Stimulated activated naive B cell treated with anti-CD40 and anti-IgM and Interleukin-4, amounts not matched to agents 10 μg/mL and 1 μg/mL and 100 μg/mL, for 72 hours (primary cell): Measurements from ENCODE around the gene IL2RA.

Experiments used
- ATAC-seq, 2 donors: fragments of 150-1000 bp; cut with Tn5 transposase; replicated peaks; 2 replicates each; pipeline ENCODE4 v1.10.0; 2021; ENCODE audit warnings: moderate library complexity in 1 of 2
- DNase-seq: peaks from one replicate; pipeline ENCODE4 v3.0.0; 2021
- H3K27ac Mint-ChIP-seq: one replicate; pipeline ENCODE4 v1.8.0; 2022; ENCODE audit warnings: mild to moderate bottlenecking, mixed read lengths
- H3K27me3 Mint-ChIP-seq, 2 donors: one replicate each; pipeline ENCODE4 v1.8.0; 2022; ENCODE audit warnings: mixed read lengths in 2 of 2
- H3K36me3 Mint-ChIP-seq, 2 donors: one replicate each; pipeline ENCODE4 v1.8.0; 2022; ENCODE audit warnings: mixed read lengths in 2 of 2, mild to moderate bottlenecking in 1 of 2
- H3K4me1 Mint-ChIP-seq, 2 donors: one replicate each; pipeline ENCODE4 v1.8.0; 2022; ENCODE audit warnings: mixed read lengths in 2 of 2, mild to moderate bottlenecking in 1 of 2
- H3K4me3 Mint-ChIP-seq, 2 donors: one replicate each; pipeline ENCODE4 v1.8.0; 2022; ENCODE audit warnings: mild to moderate bottlenecking in 2 of 2, mixed read lengths in 2 of 2, moderate library complexity in 1 of 2
- H3K9me3 Mint-ChIP-seq, 2 donors: one replicate each; pipeline ENCODE4 v1.8.0; 2022; ENCODE audit warnings: mixed read lengths in 2 of 2, mild to moderate bottlenecking in 1 of 2

IL2RA gene

DNA sequence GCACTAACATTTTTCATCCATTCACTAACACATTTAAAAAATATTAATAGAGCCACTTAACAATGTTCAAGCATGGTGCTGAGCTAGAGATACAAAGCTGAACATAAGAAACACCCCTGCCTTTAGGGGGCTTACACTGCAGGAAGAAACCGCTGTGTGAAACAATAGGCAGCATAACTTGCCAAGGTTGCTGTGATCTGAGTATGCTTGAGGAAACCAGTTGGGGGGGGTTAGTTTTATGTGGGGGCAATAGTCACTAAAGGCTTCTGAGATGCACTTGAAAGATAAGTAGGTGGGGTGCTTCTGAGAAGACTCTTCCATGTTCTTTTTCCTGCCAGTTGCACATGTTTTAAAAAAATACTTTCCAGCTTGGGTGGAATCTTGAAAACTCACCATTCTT lies 29.5 kb upstream of the IL2RA start:
- ATAC-seq, result no peak

DNA sequence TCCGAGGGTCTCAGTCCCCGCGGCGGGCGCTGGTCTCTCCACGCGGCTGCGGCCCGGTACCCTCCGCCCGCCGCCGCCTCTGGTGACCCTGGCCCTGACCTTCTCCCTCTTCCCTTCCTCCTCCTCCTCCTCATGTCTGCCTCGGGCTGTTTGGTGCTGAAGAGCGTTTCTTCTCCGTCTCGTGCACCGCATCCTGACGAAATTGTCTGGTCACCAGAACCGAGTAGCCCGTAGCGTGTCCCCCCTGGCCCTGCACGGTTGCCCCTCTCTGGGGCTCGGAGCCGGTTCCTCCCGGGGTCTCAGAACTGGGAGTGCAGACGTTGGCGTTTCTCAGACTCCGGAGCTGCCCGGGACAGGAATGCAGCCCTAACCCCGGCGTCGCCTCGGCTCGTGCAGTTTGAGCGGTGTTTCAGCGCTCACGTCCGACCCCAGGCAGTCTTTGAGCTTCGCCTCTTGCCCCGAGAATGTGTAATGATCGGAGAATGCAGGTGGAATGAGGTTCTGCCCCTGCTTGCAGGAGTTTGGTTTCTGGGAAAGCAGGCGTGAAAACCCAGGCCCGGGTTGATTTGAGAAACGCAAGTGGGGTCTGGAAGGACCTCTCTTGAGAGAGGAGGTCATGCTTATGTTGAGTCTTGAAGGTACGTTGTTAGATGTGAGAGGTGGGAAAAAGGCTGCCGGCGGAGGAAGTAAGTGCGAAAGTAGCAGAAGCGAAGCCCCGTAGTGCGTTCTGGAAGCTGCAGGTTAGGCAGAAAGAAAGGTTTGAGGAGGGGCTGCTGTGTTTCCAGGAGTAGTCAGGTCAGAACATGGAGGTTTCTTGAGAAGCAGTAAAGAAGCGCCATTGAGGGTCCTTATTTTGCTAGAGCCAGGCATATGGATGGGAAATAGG lies 27.4 kb upstream of the IL2RA start:
- no peaks in the 10 kb centered on the region for H3K9me3 Mint-ChIP-seq
- H3K36me3 Mint-ChIP-seq, result peaks cover 11 to 12% of the 10 kb centered on the region in 2 donors
- H3K27ac Mint-ChIP-seq, result peak overlapping the region; percentile 87
- peak overlapping the region; percentile 90 to 95 for H3K4me3 Mint-ChIP-seq
- ATAC-seq (peak in 1 of 2 donors; percentile 6), DNase-seq (peak; percentile 12)
- peaks cover 40 to 80% of the 10 kb centered on the region in 2 donors for H3K4me1 Mint-ChIP-seq
- H3K27me3 Mint-ChIP-seq, result no peaks in the 10 kb centered on the region

More for the DNA sequence above, 29.5 kb upstream of the IL2RA start:
- Mint-ChIP-seq H3K27ac (no peak overlapping the region), H3K4me1 (peaks cover 41 to 78% of the 10 kb centered on the region in 2 donors), H3K4me3 (no peak overlapping the region), H3K9me3 (no peaks in the 10 kb centered on the region), H3K36me3 (peaks cover 13 to 19% of the 10 kb centered on the region in 2 donors), H3K27me3 (no peaks in the 10 kb centered on the region)
- DNase-seq, result no peak

DNA sequence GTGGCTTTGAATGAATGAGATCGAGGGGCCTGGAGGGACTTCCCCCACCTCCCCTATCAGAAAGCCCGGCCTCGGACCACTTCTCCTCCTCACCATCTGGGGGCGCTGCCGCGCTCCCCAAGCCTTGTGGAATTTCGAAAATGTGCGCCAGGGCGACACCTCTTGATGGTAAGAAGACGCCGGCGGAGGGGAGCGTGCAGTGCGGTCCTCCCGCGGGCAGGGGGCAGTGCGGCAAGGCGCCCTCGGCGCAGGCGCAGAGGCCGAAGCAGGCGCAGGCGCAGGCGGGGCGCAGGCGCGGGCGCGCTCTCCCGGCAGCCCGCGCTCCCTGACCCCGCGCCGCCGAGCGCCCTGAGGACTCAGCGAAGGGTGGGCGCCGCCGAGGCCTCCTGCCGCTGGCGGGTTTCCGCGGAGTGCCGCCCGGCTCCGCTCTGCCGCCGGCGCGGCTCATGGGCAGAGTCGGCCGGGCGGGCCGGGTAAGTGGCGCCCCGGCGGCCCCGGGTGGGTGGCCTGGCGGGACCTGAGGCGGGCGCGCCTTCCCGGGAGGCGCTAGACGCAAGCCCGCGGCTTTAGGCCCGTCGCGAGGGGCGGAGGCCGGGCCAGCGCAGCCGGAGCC lies 26.7 kb upstream of the IL2RA start, which contains the start of gene RBM17:
RBM17 (plus strand) TSS at position 314 of the 613 bp plus-strand sequence. CDS start 8,032 bp downstream, outside the sequence.
- DNase-seq, result peak; percentile 97

DNA sequence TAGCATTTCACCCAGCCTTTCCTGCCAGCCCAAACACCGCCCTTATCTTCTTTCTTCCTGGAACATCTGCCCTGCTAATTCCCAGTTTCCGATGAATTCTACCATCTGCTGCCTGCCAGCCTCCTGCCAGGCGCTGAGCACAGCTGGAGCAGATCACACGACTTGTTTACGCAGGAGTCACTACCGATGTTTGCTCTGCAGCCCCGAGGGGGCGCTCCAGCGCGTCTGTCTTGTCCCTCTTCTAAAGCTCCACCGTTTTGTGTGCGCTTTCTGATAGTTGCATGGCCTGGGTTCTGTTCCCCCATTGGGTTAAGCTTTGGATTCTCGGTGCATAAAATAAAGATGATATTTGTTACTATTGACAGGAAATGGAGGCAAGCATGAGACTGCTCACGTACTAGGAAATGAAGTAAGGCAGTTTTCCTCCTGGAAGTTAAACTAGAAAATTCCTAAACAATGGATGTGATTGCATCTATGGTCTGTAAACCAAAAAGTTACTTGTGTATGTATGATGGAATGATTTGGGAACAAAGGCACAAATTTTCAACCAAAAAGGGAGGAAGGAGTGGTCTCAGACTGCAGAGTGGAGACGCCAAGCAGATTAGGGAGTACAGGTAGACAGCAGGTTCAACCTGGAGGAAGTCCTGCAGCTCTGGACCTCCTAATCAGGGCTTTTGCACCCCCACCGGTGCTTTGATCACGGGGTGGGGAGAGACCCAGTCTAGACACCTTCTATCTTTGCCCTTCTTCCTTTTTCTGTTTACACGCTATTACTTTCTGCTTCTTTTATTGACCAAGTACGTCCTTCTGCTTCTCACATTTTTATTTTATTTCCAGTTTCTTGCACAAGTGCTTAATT lies 24.4 kb upstream of the IL2RA start:
- Mint-ChIP-seq H3K27me3 (no peaks in the 10 kb centered on the region), H3K4me3 (peak overlapping the region; percentile 69 to 78), H3K4me1 (peaks cover 35 to 55% of the 10 kb centered on the region in 2 donors), H3K27ac (peak overlapping the region; percentile 94), H3K9me3 (no peaks in the 10 kb centered on the region), H3K36me3 (peaks cover 0 to 2% of the 10 kb centered on the region in 2 donors)
- DNase-seq, result peak; percentile 78
- ATAC-seq, result peak; percentile 81 to 82

More for the DNA sequence above, 26.7 kb upstream of the IL2RA start, which contains the start of gene RBM17:
- Mint-ChIP-seq H3K4me1 (peaks cover 38 to 72% of the 10 kb centered on the region in 2 donors), H3K27me3 (no peaks in the 10 kb centered on the region), H3K4me3 (peak within 1 kb of the TSS; percentile 90 to 95), H3K36me3 (peaks cover 5 to 7% of the 10 kb centered on the region in 2 donors), H3K9me3 (no peaks in the 10 kb centered on the region), H3K27ac (peak within 1 kb of the TSS; percentile 87)
- peak; percentile 82 to 84 for ATAC-seq

DNA sequence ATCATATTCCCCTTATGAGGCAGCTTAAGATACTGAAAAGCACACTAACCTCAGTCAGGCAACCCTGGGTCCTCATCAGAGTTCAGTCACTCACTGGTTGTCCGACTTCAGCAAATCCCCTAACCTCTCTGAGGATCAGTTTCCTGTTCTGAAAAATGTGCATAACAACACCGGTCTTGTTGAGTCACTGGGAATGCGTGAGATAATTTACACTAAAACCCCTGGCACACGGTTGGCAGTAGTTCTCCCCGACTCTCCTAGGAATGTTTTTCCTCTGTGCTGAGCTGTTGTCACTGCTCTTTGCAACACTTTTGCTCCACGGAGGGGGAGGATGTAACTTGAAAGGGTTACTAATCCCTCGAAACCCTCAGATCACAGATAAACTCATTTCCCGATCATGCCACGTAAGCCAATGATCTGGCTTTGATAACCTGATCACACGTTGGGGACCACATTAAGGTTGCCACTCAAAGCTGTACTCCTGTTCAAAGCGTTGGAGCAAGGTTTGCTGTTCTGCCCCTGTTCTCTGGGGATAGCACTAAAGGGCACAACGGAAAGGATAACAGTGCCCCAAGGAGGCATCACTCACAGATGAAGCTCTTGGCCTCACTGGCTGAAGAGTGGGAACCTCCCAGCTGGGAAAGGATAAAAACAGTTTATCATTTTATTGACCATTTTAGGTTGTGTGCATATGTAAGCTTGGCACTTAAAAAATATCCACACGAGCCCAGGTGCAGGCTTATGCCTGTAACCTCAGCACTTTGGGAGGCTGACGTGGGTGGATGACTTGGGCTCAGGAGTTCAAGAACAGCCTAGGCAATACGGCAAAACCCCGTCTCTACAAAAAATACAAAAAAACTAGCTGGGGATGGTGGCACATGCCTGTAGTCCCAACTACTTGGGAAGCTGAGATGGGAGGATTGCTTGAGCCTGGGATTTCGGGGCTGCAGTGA lies 21.6 kb upstream of the IL2RA start:
- no peak overlapping the region for H3K27ac Mint-ChIP-seq
- H3K36me3 Mint-ChIP-seq, result no peaks in the 10 kb centered on the region
- ATAC-seq, result no peak
- no peaks in the 10 kb centered on the region for H3K9me3 Mint-ChIP-seq
- no peak overlapping the region for H3K4me3 Mint-ChIP-seq
- DNase-seq, result no peak
- H3K27me3 Mint-ChIP-seq, result no peaks in the 10 kb centered on the region
- H3K4me1 Mint-ChIP-seq, result peaks cover 33 to 34% of the 10 kb centered on the region in 2 donors

DNA sequence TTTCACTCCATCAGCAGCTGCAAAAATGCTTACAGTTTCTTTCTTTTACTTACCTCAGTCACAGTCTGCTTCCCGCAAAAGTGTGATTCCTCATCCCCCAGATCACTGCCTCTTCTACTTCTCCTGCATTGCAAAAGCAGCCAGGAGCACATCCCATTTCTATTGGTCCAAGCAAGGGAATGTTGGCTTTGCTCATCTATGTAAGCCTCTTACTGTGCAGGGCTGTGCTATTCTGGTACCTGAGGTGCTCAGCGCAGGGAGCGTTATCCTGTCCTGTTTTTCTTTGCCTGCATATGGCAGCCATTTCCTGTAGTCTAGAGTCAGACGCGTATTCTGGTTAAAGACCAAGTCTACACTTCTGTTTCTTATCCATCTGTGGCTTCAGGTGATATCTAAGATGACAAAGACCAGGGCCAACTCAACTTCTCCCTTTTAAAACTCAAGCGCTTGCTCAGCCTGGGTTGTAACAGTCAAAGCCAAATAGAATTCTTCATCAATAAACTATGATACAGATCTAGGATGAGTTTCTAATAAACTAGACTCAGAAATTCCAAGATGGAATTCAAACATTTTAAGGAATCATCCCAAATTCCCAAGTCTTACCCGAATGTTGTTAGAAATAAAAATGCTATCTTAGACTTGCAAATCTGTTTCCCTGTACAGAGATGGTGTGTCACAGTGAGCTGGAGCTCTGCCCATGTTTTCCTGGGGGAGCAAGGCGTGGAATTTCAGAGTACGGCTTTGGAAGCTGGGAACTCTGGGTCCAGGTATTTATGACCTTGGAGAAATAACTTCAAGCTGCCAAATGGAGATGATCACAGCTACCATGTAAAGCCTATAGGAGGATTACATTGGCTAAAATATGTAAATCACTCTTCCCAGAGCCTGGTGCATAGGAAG lies 20.6 kb upstream of the IL2RA start:
- no peak for ATAC-seq
- Mint-ChIP-seq H3K9me3 (no peaks in the 10 kb centered on the region), H3K36me3 (no peaks in the 10 kb centered on the region), H3K4me3 (no peak overlapping the region), H3K4me1 (peaks cover 23 to 25% of the 10 kb centered on the region in 2 donors), H3K27ac (no peak overlapping the region), H3K27me3 (no peaks in the 10 kb centered on the region)
- DNase-seq, result no peak

DNA sequence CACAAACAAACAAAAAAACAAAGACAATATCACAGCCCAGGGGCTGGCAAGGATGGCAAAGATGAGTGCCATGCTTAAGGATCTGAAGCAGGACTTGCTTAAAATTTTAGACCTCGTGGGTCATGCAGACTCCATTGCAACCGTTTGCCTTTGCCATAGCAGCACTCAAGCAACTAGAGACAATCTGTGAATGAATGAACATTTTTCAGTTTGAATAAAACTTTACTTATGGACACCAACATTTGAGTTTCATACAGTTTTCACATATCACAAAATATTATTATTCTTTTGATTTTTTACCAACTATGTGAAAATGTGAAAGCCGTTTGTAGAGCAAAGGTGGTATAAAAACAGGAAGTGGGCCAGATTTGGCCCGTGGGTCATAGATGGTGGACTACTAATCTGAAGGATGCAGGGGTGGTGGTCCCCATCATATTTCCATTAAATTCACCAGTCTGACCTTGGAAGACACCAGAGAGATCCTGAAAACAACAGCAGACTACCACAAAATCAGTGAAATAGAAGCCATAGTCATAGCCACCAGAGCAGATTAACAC lies 18.3 kb upstream of the IL2RA start:
- DNase-seq, result no peak
- H3K27ac Mint-ChIP-seq, result no peak overlapping the region
- no peaks in the 10 kb centered on the region for H3K27me3 Mint-ChIP-seq
- H3K4me3 Mint-ChIP-seq, result no peak overlapping the region
- H3K36me3 Mint-ChIP-seq, result no peaks in the 10 kb centered on the region
- peaks cover 3 to 12% of the 10 kb centered on the region in 2 donors for H3K4me1 Mint-ChIP-seq
- H3K9me3 Mint-ChIP-seq, result no peaks in the 10 kb centered on the region
- no peak for ATAC-seq

DNA sequence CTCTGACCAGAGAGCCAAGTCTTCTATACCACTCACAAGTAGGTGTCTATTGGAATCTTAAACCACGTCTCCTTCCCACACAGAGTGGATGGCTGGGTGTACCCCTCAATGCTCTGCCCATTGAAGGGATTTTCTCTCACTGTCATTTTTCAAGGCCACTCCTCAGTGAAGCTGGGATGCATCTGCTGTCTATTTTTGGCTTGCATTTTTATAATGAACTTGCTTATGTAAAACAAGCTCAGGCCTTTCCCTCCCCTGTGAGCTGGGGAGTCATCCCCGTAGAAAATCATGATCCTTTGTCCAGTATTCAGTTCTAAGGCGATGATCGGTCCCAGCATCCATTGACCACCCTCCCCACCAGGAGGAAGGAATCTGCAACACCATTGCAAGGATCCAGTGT lies 16.9 kb upstream of the IL2RA start:
- no peak for ATAC-seq
- no peak for DNase-seq
- Mint-ChIP-seq H3K27ac (no peak overlapping the region), H3K9me3 (no peaks in the 10 kb centered on the region), H3K36me3 (no peaks in the 10 kb centered on the region), H3K4me1 (peaks cover 0 to 16% of the 10 kb centered on the region in 2 donors), H3K4me3 (no peak overlapping the region), H3K27me3 (no peaks in the 10 kb centered on the region)

DNA sequence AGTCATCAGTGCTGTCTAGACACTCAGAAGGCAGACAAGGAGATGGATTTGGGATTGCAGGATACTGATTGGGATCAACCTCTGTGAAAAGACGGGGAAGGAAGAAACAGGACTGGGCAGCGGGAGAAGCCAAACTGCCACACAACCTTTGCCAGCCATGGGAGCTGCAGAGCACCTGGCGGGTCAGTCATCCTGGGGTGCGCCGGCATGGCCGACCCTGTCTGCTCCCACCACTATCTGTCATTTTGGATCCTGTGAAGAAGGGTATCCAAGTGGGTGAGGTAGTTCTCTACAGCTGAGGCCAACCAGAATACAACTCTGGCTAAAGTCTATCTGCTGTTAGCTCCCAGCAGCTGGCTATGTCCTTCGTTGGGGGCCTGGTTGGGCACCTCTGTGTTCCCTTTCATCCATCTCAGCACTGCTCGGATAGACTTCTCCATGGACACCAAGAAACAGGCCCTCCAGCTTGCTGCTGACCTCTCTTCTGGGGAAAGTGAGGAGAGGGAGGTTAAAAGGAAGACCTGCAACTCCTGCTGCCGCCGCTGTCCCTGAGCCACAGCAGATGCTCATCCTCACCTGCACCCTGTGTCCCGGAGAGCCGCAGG lies 15.0 kb upstream of the IL2RA start:
- Mint-ChIP-seq H3K27me3 (no peaks in the 10 kb centered on the region), H3K36me3 (no peaks in the 10 kb centered on the region), H3K9me3 (no peaks in the 10 kb centered on the region), H3K4me3 (no peak overlapping the region), H3K4me1 (peaks cover 15 to 18% of the 10 kb centered on the region in 2 donors), H3K27ac (no peak overlapping the region)
- no peak for ATAC-seq
- DNase-seq, result no peak

DNA sequence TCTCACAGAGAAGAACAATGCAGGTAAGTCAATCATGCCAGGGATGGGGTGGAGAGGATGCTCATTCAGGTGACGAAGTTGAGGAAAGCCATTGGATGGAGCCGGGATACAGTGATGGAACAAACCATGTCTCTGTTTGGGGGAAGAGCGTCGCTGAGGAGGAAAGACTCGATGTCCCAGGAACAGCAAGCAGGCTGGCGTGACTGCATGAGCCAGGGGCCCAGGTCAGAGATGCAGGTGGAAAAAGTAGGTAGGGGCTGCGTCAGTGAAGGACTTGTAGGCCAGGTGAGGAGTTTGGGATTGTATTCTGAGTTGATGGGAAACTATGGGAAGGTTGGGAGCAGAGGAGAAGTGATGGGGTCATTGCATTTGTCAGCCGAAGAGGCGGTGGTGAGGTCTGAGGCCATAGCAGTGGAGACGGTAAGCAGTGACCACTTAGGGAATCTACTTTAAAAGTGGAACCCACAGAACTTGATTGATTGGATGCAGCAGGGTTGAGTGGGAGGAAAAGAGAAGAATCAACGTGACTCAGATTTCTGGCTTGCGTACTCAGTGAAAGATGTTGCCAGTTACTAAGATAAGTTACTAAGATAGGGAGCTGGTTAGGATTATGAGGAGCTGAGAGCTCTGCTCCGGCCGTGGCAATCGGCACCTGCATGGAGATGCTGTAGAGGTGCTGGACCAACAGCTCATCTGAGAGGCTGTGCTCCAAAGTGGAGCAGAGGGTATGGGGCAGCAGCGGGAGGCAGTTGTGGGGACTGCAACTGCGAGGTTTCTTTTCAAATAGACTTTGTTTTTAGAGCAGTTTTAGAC lies 12.5 kb upstream of the IL2RA start:
- ATAC-seq (no peak), DNase-seq (no peak)
- H3K9me3 Mint-ChIP-seq, result no peaks in the 10 kb centered on the region
- no peaks in the 10 kb centered on the region for H3K27me3 Mint-ChIP-seq
- H3K27ac Mint-ChIP-seq, result no peak overlapping the region
- H3K4me3 Mint-ChIP-seq, result no peak overlapping the region
- H3K4me1 Mint-ChIP-seq, result peaks cover 35 to 38% of the 10 kb centered on the region in 2 donors
- H3K36me3 Mint-ChIP-seq, result peaks cover 0 to 3% of the 10 kb centered on the region in 2 donors

DNA sequence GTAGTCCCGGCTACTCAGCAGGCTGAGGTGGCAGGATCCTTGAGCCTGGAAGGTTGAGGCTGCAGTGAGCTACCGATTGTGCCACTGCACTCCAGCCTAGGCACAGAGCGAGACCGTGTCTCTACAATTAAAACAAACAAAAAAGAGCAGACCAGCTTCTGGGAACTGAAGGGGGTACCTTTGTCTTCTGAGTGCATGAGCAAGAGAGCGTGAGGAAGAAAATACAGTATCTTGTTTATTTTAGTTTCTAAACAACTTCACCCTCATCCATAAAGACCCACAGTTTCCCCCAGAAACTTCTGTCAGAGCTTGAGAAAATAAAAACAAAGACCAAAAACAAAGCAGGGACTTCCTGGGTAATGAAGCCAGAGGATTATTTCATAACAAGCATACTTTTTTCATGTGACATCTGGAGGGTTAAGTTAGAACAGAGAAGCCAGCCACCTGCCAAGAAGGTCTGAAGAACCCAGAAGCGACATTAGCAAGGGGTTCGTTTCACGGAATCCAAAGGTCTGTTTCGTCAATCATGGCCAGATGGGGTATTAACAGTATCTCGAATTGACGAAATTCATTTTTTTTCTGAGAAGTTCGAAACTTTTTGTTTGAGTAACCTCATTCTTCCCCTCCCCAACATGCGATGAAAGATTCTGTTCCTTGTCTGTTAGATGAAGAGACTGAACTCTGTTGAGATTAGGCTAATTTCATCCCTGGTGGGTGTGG lies 10.2 kb upstream of the IL2RA start:
- ATAC-seq, result peak; percentile 75 to 77
- Mint-ChIP-seq H3K4me3 (peak overlapping the region; percentile 51 to 56), H3K27ac (peak overlapping the region; percentile 95)

More for the DNA sequence above, 10.2 kb upstream of the IL2RA start:
- DNase-seq, result peak; percentile 63
- Mint-ChIP-seq H3K9me3 (no peaks in the 10 kb centered on the region), H3K4me1 (peaks cover 52 to 61% of the 10 kb centered on the region in 2 donors), H3K27me3 (no peaks in the 10 kb centered on the region), H3K36me3 (peaks cover 0 to 3% of the 10 kb centered on the region in 2 donors)
